Renal cortical epithelial cell (primary cell): ENCODE data around the gene MSH3. TPM values are rescaled to one million over a fixed set of nuclear protein-coding genes. Genes with fewer than 3 reads are reported as not detected.
"Not testable (repeated sequence)": the region's sequence is repeated elsewhere in the genome, so short reads cannot be mapped to it uniquely, and the experiment has no call there.

Experiments
- DNase-seq: peaks from one replicate; pipeline ENCODE4 v3.0.0-alpha.2; 2011; ENCODE audit warnings: low read depth
- total RNA-seq: library from RNA; depleted of rRNA; stranded (reverse); fragments of >200 nt; gene quantifications from 2 replicates; pipeline ENCODE4 v1.2.3, GENCODE V29; 2014

The MSH3 gene
- total RNA-seq, 1 donor from 2014 or later: 26.0 TPM

DNA sequence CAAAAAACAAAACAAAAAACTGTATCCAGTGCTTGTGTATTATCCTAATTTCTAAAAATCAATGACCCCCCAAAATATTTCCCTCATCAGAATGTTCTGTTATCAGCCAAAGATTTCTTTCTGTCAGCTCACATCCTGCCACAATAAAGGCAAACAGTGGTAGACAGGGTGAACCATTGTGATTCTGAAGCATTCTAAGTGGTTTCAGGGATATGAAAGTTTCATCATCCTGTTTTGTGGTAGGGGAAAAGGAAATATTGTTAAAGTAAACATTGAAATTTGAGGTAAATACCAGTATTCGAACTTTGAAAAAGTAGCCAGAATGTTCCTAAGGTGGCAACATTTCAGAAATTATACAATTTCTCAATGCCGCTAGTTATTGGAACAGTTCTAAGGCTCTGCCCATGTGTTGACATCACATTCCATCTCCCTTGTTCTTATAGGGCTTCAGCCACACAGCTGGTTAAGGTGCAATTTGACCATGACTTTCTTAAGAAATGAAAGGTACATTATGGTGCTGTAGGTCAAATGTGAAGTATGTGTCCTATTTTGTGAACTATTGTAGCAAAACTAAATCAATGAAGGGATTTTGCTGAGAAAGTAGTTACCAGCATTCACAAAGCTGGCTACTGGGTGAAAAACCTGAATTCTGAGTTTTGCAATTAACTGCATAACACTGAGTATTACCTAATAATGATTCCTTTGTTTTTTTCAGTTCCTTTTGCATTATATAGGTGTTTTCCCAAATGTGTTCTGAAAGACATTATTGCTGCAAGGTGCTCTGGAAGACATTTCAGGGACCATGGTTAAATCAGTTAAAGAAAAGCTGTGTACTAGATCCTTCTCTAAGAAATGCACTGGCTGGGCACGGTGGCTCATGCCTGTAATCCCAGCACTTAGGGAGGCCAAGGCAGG, 198.1 kb downstream of the MSH3 start:
- DNase-seq: no peak

DNA sequence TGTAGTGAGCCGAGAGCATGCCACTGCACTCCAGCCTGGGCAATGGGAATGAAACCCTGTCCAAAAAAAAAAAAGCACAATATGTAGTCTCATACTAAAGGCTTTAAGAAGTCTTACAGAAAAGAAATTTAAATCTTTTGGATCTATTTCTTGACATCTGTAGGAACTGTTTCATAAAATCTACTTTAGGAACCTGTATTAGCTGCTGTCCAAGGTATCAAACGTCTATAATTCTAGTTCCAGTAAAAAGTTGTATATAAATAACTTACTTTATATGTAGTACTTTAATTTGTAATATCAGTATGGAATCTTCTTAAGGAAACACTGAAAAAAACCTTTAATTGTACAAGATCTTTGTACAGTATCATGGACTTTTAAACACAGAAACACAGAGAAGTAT, 199.0 kb downstream of the MSH3 start:
- no peak for DNase-seq

DNA sequence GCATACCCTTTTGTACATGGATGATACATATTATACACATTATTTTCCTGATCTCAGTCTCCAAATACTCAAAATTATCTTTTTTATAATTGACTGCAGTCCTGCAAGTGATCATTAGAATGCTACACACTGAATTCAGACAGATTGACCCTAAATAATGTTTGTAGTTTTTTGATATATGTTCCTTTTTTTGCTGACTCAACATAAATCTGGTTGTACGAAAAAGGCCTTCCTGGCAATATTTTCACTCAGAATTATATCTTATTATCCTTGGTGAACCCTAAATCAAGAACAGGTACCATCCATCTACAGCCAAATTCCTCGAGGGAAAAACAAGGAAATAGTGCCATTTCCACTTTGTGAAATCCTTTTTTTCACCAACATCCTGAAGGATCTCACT, 200.1 kb downstream of the MSH3 start:
- DNase-seq: no peak

DNA sequence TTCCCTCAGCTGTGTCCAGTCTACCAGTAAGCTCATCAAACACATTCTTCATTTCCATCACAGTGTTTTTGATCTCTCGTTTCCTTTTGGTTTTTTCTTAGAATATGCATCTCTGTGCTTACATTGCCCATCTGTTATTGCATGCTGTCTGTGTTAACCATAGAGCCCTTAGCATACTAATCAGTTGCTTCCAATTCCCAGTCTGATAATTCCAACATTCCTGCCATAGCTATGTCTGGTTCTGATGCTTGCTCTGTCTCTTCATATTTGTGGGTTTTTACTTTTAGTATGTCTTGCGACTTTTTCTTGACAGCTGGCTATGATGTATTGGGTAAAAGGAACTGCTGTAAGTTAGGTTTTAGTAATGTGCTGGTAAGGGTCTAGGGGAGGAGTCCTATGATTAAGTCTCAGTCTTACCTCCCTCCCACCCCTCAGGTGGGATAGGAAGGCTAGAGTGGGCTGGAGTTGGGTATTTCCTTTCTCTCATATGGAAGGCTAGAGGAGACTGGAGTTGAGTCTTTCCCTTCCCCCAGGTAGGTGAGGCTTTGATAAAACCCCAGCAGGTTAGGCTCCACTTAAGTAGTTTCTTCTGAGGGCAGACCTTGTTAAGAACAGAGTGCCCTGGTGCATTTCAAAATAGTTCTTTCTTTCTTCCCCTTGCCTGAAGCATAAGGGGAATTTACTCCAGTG, 206.6 kb downstream of the MSH3 start:
- DNase-seq: no peak

DNA sequence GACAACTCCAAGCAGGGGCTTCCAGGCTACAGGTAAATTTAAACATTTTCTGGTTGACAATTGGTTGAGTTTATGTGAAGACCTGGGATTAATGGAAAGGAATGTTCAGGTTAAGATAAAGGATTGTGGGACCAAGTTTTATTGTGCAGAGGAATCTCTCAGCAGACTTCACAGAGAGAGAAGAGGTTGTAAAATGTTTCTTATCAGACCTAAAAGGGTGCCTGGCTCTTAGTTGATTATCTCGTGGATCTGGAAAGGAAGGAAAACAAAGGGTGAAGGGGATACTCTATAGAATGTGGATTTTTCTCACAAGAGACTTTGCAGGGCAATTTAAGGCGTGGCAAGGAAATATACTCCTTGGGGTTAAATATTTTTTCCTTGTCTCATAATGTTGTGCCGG, 209.3 kb downstream of the MSH3 start:
- no peak for DNase-seq

DNA sequence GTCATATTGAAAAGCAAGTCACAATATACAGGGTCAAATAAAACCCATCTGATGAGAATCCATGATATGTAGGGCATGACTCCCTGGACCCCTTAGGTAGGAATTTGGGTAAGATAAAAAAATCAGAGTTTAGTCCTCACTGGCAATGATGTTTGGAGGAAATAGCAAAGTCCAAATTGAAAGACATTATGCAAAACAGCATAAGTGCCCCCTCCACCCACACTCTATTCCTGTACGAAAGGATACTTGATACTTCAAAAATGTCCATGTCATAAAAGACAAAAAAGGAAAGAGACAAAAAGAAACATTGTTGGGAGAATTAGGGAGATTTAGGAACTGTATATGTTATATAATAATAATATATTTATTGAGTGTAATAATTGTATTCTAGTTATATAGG, 209.7 kb downstream of the MSH3 start:
- no peak for DNase-seq

DNA sequence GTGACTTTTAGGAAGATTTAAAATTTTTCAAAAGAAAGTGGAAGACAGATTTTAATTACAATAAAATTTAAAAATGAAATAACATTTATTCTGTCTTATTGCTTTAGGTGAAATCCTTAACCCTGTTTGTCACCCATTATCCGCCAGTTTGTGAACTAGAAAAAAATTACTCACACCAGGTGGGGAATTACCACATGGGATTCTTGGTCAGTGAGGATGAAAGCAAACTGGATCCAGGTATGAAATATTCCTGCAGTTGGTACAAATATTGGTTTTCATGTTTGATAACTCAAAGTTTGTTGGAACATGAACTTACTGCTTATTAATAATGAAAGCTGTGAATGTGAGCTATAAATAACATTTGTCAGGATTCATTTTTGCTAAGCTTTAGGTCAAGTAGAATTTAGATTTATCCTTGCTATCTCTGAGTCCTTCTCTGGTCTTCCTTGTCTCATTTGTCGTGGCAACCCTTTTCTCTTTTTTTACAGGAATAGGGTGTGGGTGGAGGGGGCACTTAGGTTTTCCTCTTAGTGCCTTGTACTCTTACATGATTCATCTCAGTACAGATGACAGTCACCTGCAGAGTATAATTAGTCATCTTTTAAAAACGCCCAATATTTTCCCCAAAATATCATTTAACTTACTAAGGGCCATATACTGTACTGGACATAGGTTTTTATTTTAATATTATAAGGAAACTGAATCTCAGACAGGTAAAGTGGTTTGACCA, 210.4 kb downstream of the MSH3 start:
- no peak for DNase-seq

DNA sequence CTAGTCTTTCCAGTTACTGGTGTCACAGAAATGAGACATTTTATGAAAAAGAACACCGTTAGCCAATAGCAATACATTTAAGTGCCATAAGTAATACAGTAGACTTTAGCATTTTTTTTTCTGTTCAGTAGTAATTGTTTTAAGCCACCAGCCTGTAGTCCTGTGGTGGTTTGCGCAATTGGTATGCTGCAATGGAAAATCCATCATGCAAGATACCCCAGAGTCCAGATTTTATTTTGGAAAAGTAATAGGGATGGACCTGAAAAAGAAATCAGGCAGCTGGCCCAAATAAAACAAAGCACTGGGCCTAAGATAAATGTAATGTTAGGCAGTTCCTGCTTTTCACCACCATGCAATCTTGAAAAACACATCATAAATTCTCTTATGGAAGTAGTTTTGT, 211.1 kb downstream of the MSH3 start:
- peak; percentile 19 for DNase-seq

DNA sequence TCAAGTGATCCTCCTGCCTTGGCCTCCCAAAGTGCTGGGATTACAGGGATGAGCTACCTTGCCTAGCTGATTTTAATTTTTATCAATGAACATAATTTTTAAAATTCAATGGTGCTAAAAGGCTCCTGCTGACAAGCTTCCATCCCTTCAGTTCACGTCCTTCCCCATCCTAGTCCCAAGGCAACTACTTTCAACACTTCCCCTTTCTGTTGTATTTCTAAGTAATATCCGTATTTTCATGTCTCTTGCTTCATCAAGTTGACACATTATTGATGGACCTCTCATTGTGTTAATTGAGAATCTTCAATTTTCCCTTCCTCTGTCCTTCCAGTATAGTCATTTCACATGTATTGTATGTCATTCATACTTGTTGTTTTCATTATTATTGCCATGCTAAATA, 211.9 kb downstream of the MSH3 start:
- no peak for DNase-seq

DNA sequence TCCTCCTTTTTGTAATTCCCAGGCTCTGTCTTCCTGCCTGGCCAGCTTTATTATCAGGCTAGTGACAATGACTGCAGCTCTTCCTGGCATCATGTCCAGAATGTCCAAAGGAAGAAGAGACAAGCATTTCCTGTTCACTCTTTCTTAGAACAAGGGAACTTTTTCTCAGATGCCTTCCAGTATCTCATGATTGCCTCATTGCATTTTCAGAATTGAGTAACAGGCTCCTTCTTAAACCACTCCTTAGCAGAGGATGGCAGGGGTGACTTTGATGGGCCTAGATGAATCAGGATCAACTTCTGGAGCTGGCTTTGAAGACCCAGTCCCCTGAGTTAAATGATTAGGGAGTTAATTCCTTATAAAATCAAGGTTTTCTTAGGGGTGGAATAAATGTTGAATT, 212.8 kb downstream of the MSH3 start:
- peak; percentile 16 for DNase-seq

DNA sequence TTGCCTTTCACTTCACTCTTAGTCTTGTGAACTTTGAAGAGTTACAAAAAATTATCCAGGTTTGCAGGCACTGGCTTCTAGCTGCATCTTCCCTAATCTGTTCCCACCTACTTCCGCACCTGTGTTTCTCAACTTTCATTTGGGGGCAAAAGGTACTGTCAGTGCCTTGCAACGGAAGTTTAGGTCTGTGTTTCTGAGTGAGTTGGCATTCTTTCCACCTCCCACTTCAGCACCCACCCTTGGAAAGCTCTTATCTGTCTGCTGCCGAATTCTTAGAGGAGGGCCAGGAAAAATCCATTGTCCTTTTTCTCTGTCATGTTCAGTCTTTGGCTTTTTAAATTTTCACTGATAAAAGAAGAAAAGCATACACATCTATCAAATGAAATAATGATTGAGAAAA, 216.0 kb downstream of the MSH3 start:
- DNase-seq: no peak

DNA sequence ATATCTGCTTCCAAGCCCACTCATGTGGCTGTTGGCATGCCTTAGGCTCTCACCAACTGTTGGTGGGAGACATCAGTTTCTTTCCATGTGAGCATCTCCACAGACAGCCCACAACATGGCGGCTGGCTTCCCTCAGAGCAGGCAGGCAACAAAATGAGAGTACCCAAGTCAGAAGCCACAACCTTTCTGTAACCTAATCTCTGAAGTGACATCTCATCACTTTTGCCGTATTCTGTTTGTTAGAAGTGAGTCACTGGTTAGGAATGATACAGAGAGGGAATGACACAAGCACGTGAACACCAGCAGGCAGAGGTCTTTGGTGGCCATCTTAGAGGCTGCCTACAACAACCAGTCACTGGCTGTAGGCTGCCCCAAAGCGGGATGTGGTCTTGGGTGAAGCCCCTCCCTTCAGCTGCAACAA, 217.1 kb downstream of the MSH3 start:
- DNase-seq: peak; percentile 48

DNA sequence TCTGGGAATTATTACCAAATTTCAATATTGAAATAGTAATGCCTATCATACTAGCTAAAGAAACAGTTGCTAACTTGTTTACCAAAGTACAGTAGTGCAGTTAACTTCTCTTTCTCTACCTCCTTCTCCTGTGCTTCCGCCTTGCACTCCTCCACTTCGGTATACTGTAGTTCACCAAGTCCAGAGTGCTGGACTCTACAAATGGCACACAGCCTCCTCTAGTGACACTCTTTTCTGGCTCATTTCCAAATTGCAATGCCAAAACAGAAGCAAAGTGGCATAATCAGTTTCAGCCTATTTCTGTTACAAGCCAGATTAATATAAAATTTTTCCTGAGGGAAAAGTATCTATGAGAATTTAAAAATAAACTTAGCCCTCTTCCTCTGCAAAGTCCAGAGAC, 219.7 kb downstream of the MSH3 start:
- DNase-seq: no peak

DNA sequence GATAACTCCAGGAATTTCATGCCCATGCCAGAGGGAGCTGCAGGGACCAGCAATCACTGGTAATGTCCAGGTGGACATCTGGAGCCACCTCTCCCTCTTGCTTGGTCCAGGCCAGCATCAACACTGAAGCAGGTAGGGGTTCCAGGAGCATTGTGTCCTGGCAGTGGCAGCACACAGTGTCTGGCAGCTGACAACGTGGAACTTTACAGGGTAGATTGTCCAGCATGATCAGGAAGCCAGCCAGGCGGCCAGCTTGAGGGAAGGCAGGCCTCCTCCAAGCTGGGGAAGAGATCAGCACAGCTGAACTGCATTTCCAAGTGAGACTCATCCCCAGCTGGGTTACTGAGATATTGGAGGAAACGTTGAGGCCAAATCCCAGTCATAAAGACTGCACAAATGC, 223.1 kb downstream of the MSH3 start:
- no peak for DNase-seq

DNA sequence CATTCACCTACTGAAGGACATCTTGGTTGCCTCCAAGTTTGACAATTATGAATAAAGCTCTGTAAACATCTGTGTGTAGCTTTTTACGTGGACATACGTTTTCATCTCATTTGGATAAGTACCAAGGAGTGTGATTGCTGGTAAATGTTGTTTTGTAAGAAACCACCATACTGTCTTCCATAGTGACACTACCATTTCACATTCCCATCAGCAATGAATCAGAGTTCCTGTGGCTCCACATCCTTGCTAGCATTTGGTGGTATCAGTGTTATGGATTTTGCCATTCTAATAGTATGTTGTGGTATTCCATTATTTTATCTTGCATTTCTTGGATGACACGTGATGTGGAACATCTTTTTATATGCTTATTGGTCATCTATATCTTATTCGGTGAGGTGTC, 227.3 kb downstream of the MSH3 start:
- DNase-seq: no peak

DNA sequence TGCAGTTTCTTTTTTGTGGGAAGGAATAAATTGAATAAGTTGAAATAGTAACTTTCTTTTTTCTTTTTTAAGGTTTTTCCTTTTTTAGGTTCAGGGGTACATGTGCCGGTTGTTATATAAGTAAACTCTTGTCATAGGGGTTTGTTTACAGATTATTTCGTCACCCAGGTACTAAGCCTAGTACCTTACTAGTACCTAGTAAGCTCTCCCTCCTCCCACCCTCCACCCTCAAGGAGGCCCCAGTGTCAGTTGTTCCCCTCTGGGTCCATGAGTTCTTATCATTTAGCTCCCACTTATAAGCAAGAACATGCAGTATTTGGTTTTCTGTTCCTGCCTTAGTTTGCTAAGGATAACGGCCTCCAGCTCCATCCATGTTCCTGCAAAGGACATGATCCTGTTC, 228.9 kb downstream of the MSH3 start:
- not testable (repeated sequence) for DNase-seq

DNA sequence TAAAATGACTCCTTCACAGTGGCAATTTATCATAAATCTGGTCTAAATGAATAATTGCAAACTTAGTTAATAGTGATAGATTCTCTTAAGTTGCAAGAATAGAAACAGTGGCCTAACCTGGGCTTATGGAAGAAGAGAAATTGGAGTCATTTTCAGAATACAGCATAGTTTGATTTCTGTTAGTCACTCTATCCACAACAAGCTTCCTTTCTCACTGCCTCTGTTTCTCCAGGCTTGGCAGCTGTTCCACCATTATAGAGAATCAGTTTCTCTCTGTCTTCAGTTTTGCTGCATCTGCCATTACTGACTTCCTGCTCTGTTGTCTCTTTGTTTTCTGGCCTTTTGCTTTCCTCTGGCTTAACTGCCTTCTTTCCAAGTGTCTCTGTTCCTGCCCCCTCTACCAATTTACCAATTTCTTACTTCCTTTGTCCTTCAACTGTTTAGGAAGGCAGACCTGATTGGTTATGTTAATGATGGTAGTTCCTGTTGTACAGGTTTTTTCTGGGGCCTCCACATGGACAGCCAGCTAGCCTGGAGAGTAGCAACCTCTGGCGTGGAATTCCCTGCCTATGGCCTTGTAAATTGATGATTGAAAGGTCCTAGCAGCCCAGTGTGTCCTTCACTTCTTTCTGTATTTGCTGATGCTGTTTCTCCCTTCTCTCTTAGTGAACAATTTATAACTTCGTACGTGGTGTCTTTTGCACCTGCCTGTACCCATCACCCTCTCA, 229.8 kb downstream of the MSH3 start:
- no peak for DNase-seq

DNA sequence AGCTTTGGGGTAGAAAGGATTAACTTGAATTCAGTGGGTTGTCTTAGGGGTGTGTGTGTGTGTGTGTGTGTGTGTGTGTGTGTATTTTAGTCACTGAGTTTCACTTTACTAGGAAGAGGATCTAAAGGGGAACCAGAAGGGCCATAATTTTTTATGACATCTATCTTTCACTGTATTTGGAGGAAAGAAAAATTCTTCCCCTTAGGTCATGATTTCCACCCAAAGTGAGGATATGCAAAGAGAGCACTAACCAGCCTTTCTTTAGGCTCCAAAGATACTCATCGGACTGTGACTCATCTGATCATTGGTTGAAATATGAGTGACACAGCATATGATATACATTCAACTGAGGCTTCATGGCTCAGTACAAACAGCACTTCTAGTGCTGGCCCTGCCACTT, 230.5 kb downstream of the MSH3 start:
- no peak for DNase-seq

DNA sequence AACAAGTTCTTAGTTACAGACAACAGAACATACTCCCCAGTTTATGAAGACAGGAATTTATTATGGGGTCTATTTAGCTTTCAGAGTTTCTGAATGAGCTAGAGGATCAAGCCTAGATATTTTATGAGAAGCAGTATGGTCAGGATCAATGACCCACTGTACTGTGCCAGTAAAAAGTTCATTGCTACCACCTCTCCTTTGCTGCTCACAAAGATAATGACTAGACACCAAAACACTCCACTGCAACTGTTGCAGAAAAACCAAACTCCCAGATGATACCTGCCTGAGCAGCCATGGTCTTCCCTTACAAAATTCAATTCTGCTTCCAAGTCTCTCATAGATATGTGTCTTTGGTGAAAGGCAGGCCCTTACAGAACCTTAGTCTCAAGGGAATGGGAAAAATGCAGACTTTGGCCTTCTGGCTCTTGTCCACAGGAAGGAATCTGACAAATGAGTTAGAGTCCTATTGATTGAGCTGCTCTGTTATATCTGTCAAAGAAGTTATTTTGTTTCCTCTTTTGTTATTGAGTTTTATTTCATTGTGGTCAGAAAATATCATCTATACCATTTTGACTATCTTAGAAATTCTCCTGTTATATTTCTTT, 231.0 kb downstream of the MSH3 start:
- peak; percentile 43 for DNase-seq

DNA sequence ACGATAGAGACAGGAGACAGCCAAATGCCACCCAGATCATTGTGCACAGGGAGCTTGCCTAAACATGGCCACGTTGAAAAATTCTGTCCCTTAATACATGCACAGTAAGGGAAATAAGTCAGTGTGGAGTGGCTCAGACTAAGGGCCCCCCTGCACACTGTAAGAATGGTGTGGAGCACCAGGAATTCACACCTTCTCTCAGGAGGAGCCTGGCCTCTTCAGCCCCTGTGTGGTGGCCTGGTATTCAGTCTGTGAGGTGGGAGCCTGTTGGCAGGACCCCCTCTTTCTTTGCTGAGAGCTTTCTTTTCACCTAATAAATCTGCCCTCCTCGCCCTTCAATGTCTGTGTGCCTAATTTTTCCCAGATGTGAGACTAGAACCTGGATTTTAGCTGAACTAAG, 239.6 kb downstream of the MSH3 start:
- DNase-seq: no peak

DNA sequence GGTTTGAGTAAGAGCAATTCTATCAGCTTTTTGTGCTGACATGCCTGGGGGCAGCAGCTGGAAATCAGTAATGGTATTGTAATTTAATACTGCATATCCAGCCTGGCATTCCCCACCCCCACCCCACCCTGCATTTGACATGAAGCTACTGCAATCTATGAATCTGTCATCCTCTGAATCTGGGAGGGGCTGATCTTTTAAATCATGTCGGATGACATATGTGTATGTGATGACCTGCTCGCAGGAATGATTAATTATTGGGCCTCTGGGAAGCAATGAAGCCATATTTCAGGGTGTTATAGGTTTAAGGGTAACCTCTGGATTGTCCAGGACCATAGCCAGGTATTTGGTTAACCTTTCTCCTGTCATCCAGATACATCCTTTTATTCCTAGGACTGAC, 241.1 kb downstream of the MSH3 start:
- DNase-seq: no peak

DNA sequence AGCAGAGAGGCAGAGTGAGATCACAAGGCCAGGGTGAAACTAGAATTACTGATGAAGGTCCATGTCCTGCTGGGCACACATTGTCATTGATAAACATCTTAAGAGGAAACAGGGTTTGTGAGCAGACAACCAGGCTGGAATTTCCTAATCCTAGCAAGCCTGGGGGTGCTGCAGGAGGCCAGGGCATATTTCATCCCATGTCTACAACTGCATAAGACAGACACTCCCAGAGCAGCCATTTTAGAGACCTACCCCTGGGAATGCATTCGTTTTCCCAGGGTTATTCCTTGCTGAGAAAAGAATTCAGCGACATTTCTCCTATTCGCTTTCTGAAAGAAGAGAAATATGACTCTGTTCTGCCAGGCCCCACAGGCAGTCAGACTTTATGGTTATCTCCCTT, 248.2 kb downstream of the MSH3 start:
- not testable (repeated sequence) for DNase-seq
